ENCODE results near the gene XRCC5. TPM values are rescaled to one million over a fixed set of nuclear protein-coding genes. Genes with fewer than 3 reads are reported as not detected.

The XRCC5 gene
- total RNA-seq, 1 experiment from 2014 or later = 534 TPM

DNA sequence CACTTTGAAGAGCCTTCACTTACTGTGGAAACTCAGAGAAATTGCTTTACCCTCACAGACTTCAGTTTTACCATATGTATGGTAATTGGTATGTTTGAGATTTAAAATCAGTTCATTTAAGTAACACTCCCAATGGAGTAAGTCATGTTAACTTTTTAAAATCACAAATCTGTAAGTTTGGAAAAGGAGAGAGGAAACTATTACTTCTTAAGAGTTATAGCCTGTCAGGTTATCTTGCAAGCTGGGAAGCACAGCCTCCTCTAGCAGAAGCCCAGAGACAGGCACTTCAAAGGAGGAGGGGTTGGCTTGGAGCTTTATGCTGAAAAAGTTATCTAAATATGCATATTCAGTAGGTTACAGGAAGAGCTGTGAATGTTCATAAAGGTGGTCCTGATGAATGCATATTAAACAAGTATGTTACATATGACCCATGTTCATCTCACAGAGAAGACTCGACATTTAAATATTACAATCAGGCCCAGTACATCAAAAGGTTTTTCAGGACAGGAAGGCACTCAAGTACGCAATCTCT, 102.5 kb downstream of the XRCC5 start:
- no peak for DNase-seq (ENCODE audit: low spot score)
- intact Hi-C loops (cut with micrococcal nuclease; ENCODE audit: unreplicated experiment) = no loop called here
- TF ChIP-seq EZH2 (IDR thresholded peaks at IDR 0.05; ENCODE audit: borderline replicate concordance, low read depth, low read length, poor library complexity, severe bottlenecking) = no peak
- TF ChIP-seq, protein P1, sequence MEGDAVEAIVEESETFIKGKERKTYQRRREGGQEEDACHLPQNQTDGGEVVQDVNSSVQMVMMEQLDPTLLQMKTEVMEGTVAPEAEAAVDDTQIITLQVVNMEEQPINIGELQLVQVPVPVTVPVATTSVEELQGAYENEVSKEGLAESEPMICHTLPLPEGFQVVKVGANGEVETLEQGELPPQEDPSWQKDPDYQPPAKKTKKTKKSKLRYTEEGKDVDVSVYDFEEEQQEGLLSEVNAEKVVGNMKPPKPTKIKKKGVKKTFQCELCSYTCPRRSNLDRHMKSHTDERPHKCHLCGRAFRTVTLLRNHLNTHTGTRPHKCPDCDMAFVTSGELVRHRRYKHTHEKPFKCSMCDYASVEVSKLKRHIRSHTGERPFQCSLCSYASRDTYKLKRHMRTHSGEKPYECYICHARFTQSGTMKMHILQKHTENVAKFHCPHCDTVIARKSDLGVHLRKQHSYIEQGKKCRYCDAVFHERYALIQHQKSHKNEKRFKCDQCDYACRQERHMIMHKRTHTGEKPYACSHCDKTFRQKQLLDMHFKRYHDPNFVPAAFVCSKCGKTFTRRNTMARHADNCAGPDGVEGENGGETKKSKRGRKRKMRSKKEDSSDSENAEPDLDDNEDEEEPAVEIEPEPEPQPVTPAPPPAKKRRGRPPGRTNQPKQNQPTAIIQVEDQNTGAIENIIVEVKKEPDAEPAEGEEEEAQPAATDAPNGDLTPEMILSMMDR (conservative IDR thresholded peaks at IDR 0.05; ENCODE audit: low read depth, low read length) = no peak
- Histone ChIP-seq H3K27ac (ENCODE audit: low read depth, low read length, poor library complexity, severe bottlenecking) (peak overlapping the region; percentile 3), H3K9me3 (ENCODE audit: low read depth, low read length, poor library complexity, severe bottlenecking) (no peaks in the 10 kb centered on the region), H3K4me3 (ENCODE audit: low read depth, low read length, poor library complexity, severe bottlenecking) (no peak overlapping the region), H3K36me3 (ENCODE audit: insufficient read depth, low read length, poor library complexity, severe bottlenecking) (peaks cover 23% of the 10 kb centered on the region), H3K27me3 (replicated peaks; ENCODE audit: insufficient read depth, low read depth, low read length, poor library complexity) (no peaks in the 10 kb centered on the region), H3K4me1 (ENCODE audit: insufficient read depth, low read length, poor library complexity, severe bottlenecking) (peaks cover 3% of the 10 kb centered on the region)
- CTCF ChIA-PET = no interaction called here
- no TSS peak for BruUV-seq (replicated peaks)
- POLR2A ChIA-PET (ENCODE audit: low non-redundant PET) = no interaction called here

DNA sequence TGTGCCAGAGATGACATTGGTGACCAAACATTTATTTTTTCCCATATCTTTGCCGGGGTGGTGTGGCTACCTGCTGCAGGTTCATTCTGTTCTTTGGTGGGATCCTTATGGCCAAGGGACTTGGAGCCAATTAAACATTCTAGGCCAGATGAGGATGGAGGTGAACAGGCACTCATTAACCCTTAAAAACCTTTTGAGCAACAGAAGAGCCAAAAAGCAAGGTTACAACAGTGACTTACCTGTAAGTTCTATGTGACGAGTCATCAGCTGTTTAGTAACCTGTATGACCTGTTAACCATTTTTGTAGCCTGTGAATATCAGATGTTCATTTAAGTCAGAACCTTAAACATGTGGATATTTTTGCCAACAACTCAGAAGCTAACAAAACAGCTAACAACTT, 105.6 kb downstream of the XRCC5 start:
- no peaks in the 10 kb centered on the region for H3K27me3 ChIP-seq (replicated peaks; ENCODE audit: insufficient read depth, low read depth, low read length, poor library complexity)
- H3K4me3 ChIP-seq (ENCODE audit: low read depth, low read length, poor library complexity, severe bottlenecking) = no peak overlapping the region
- BruUV-seq (replicated peaks) = no TSS peak
- no peak for DNase-seq (ENCODE audit: low spot score)
- TF ChIP-seq, protein P1 (conservative IDR thresholded peaks at IDR 0.05; ENCODE audit: low read depth, low read length) = no peak
- no peak overlapping the region for H3K27ac ChIP-seq (ENCODE audit: low read depth, low read length, poor library complexity, severe bottlenecking)
- H3K4me1 ChIP-seq (ENCODE audit: insufficient read depth, low read length, poor library complexity, severe bottlenecking) = peaks cover 12% of the 10 kb centered on the region
- intact Hi-C loops (cut with micrococcal nuclease; ENCODE audit: unreplicated experiment) = no loop called here
- ChIA-PET CTCF (no interaction called here), POLR2A (ENCODE audit: low non-redundant PET) (no interaction called here)
- H3K9me3 ChIP-seq (ENCODE audit: low read depth, low read length, poor library complexity, severe bottlenecking) = no peaks in the 10 kb centered on the region
- peaks cover 1% of the 10 kb centered on the region for H3K36me3 ChIP-seq (ENCODE audit: insufficient read depth, low read length, poor library complexity, severe bottlenecking)

DNA sequence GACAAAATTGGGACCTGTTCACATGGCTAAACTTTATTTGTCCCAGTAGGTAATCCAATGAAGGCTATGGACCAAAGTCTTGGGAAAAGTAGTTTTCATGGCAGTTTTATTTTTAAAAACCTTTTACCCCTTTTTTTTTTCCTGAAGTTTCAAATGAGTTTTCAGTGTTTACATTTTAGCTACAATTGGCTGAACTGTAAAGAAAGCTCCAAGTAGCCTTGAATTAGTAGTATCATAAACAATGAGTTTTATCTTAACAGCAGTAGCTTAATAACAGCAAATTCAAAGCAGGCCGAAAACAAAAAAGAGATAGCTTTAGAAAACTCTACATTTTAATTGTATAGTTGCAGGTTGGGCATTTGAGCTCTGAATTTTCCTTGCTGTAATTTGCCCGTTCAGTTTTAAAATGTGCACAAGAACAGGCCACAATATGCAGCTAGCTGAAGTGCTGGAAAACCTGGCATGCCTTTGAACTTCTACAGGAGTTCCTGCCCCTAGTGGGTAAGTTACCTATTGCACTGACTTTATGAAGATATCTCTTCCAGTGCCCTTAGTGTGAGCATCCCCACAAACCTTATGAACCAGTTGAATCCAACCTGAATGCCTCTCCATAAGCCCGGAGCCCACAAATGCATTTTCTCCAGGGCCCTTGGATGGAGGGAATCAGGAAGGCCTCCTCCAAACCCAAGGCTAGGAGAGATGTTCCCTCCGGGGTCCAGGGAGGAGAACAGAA, 106.7 kb downstream of the XRCC5 start:
- H3K9me3 ChIP-seq (ENCODE audit: low read depth, low read length, poor library complexity, severe bottlenecking) = no peaks in the 10 kb centered on the region
- H3K4me3 ChIP-seq (ENCODE audit: low read depth, low read length, poor library complexity, severe bottlenecking) = no peak overlapping the region
- intact Hi-C loops (cut with micrococcal nuclease; ENCODE audit: unreplicated experiment) = no loop called here
- ChIA-PET POLR2A (ENCODE audit: low non-redundant PET) (no interaction called here), CTCF (no interaction called here)
- no TSS peak for BruUV-seq (replicated peaks)
- H3K4me1 ChIP-seq (ENCODE audit: insufficient read depth, low read length, poor library complexity, severe bottlenecking) = peaks cover 12% of the 10 kb centered on the region
- TF ChIP-seq, protein P1 (conservative IDR thresholded peaks at IDR 0.05; ENCODE audit: low read depth, low read length) = peak; percentile 45
- no peak for TF ChIP-seq EZH2 (IDR thresholded peaks at IDR 0.05; ENCODE audit: borderline replicate concordance, low read depth, low read length, poor library complexity, severe bottlenecking)
- no peaks in the 10 kb centered on the region for H3K36me3 ChIP-seq (ENCODE audit: insufficient read depth, low read length, poor library complexity, severe bottlenecking)
- H3K27ac ChIP-seq (ENCODE audit: low read depth, low read length, poor library complexity, severe bottlenecking) = no peak overlapping the region
- no peaks in the 10 kb centered on the region for H3K27me3 ChIP-seq (replicated peaks; ENCODE audit: insufficient read depth, low read depth, low read length, poor library complexity)
- peak; percentile 50 for DNase-seq (ENCODE audit: low spot score)
